Endothelial cell of hepatic sinusoid (primary cell): ENCODE results near the gene MTMR1.

Experiments
- in situ Hi-C: cut with HindIII; loops from 2 replicates; pipeline ENCODE4 v1.10.0; 2017; ENCODE audit warnings: low sequenced_read_pairs

Gene MTMR1

DNA sequence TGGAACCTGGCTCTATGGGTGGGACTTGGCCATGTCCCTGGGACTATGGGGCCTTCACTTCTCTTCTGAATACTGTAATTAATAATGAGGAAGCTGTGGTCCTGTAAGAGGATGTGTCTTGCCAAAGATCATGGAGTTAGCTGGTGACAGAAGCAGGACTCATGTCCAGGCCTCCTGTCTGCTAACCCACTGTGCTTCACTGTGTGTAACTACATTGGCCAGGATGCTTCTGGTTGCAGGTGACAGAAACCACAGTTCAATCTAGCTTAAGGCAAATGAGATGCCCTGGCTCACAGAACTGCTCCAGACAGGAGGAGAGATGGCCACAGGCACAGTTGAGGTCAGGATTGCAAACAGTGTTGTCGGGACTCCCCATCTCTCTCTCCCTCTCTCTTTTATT lies 3.1 kb downstream of the MTMR1 start:
- in situ Hi-C loops, result no loop called here

DNA sequence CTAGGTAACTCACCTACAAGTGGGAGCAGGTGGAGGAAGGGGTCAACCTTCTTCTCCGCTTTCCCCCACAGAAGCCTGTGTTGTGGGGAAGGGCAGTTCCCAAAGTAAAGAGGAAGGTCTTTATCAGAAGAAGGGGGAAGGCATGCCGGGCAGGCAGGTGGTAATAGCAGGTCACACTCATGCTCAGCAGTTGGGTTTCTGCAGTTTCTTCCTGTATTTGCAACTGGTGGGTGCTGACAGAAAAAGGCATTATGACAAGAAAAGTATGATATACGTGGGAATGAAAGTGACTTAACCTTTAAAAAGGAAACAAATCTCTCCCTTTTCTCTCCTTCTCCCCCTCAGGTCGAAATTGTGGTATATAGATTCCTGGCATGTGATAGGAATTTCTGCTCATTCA lies 3.7 kb downstream of the MTMR1 start:
- in situ Hi-C loops, result no loop called here

DNA sequence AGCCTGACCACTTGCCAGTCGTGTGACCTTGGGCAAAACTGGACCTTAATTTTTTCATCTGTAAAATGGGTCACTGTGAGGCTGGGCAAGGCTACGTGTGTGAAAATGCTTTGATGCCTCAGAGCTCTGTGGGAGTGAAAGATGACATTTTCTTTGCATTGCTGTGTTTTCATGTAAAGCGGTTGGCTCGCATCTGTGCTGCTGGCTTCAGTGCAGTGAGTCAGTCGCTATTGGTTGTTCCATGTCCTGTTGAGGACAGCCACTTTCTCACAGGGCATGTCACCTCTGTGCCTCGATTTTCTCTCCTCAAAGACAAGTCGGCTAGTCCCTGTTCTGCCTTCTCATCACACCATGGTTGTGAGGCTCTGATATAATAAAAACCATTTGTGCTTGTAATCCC lies 4.4 kb downstream of the MTMR1 start:
- in situ Hi-C loops, result no loop called here

DNA sequence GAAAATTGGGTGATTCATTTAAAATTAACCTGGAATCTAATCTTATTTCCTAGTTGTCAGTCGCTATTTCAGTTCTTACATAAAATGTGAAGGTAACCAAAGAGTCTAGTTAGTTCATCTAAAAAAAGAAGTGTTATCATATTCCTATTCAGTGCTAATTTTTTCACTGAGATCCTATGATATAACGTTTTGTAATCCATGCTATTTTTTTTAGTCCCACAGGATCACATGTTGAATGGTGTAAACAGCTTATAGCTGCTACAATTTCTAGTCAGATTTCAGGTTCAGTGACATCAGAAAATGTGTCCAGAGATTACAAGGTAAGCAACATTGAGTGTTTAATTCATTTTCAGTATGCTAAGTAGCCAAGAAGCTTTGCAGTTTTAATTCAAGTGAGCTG lies 5.8 kb downstream of the MTMR1 start:
- in situ Hi-C loops, result no loop called here

DNA sequence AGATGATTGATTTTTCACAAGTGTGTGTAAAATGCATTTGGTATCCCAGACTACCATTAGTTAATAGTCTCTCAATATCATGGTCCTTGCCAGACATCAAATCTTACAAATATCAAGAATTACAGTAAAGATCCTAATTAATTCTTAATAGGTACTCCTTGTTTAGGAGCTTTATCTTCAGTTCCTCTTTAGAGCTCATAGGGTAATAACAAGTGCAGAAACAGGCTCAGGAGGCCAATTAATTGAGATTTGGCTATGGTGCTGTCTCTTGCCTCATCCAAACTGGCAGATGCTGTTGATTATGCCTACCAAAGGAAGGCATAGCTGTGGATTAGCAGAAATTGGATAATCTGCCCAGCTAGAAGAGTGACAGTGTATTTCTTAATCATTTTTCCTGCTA lies 6.9 kb downstream of the MTMR1 start:
- in situ Hi-C loops, result no loop called here

DNA sequence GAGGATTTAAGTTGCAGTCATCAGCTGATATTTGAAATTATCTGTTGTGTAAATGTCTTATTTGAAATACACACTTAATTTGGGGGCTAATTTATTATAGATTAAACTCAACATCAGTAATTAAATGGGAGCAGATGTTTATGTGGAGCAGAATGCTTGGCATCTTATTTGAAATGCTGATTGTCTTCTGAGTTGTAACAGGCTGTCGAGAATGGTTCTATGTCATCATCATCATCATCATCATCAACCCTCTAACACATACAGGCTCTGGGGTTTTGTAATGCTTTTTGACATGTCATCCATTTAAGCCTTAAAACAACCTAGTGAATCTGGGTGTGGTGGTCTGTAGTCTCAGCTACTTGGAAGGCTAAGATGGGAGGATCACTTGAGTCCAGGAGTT lies 8.2 kb downstream of the MTMR1 start:
- in situ Hi-C loops, result no loop called here

DNA sequence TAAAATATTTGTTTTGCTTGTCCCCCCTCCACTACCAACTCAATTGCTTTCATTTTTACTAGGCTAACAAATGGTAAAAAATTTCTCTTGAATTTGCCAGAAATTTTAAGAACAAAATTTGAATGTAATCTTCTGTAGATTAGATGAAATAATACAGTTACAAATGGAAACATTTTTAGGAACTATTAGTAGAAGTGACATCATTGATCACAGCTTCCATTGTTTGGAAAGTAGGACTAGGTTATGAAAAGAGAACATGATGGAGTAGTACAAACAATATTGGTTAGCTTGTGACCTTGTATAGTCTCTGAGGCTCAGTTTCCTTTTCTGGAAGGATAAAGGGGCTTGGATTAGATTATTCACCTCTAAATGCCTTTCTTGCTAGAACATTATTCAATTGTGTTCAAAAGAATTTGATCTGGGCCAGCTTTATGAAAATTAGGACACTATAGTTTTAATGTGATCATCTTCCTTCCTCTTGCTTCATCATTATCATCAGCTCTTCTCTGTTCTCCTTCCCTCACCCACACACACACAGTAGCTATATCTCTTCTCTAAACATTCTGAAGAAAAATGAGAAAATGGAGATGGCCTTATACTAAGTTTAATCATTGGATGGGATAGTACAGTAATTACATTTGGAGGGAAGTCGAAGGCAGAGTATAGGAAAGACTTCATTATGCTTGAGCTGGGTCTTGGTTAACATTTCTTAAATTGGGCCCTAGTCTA lies 9.9 kb downstream of the MTMR1 start:
- in situ Hi-C loops, result no loop called here

DNA sequence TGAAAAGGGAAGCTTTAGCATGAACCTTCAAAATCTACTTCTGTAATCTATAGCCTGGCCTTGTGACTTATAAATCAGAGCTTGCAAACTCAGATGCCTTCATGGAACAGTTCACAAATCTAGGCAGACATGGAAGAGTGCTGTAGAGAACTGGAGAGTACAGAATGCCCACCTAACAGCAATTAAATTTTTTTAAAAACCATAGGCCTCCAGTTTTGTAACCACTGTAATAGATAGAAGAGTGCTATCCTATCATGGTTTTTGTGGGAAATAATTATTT lies 10.4 kb downstream of the MTMR1 start:
- in situ Hi-C loops, result no loop called here

DNA sequence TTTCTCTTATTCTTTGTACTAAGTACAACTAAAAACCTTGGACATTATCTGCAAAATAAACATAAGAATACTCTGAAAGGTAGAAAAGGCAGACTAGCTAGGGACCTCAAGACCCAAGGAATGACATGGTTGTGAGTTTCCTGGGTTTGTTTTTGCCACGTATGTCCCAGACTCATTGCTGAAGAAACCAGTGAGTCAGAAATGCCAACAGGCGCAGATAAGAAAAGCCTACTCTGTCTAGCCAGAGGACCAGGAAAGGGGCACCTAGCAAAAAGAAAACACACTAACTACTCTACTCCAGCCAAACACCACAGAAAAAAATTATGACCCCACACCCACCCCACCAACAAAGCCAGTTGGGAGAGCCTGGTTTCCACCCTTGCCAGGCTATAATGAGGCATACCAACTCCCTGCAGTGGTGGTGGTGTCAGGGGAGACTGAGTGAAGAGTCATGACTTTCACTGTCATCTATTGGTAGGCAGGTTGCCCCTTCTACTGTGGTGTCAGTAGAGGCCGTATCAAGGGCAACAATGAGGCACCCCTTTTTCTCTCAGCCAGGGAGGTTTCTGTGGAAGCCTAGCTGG lies 10.9 kb downstream of the MTMR1 start:
- in situ Hi-C loops, result no loop called here

DNA sequence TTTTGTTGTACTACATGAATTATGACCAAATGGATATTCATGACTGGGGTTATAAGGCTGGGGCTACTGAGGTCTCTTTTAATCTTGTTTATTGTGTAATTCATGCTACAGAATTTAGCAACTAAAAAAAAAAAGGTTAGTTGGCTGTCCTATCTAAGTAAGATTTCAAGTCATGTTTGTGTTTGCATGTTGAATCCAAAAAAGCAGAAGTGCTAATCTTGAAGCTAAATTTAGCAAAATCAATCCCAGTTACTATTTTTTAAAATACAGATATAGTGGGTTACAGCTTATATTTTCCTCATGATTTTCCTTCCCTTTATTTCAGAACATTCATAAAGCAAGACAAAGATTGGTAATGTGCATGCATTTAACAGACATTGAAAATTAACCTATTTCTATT lies 19.4 kb downstream of the MTMR1 start:
- in situ Hi-C loops, result loop anchor here (5.0 kb wide), 1 partner anchor 65 kb away; no protein-coding TSS in a partner anchor

DNA sequence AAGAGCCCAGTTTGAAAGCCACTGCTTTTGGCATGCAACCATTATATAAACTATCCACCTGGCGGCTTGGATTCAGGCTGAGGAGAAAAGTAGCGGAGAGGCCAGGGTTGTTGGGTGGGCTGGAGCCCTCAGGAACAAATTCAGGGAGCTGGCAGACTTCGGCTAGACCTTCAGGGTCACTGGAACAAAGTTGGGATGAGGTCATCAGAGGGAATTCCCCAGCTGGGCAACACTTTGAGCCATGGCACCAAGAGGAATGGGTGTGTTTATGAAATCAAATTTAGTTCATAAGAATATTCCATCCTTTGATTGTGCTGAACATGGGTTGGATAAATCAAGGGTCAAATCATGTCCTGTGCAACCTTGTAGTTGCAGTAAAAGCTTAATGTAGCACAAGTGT lies 22.0 kb downstream of the MTMR1 start:
- in situ Hi-C loops, result no loop called here

DNA sequence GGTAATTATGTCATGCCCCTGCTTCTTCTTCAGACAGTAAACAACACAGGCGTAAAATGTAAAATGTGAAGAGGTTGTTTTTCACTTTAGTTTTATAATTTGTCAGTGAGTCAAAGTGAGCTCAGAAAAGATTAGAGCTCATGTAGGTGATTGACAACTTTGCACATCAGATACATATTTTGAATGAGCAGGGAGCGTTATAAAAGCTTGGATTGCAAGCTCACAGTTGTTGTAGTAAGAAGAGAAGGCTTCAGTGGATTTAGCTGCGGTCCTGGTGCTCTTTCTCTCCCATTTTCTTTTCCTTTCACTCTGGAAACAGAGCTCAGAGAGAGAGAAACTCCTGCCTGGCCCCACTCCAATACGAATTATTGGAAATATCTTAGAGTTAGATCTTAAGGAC lies 26.4 kb downstream of the MTMR1 start:
- in situ Hi-C loops, result no loop called here

DNA sequence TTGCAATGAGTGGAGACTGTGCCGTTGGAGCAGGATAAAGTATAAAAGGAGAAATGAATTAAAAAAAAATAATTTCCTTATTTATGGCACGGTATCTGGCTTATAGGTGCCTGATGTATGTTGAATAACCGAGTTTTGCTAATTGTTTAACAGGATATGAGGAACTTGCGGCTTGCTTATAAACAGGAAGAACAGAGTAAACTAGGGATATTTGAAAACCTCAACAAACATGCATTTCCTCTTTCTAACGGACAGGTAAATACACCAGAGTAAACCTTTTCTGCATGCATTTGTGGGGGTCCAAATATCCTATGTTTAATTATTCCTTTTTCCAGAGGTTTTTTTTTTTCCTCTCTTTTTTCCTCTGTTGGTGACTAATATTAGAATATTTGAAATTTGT lies 36.8 kb downstream of the MTMR1 start:
- in situ Hi-C loops, result no loop called here

DNA sequence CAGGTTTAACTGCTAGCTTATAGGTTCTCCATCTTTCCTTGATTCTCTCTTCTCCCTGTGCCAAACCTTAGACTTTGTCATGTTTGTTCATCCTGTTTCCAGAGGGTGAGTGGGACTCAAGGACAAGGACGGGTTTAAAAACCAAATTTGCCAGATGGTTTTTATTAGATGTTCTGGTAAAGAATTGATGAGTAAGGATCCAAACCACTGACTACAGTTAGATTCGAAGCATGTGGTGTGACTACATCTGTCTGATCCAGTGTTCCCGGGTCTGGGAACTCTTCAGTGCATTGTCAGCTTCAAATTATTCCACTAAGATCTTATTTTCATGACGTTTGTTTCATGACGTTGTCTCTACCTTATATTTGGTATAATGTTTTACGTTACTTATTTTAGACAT lies 37.5 kb downstream of the MTMR1 start:
- in situ Hi-C loops, result no loop called here

DNA sequence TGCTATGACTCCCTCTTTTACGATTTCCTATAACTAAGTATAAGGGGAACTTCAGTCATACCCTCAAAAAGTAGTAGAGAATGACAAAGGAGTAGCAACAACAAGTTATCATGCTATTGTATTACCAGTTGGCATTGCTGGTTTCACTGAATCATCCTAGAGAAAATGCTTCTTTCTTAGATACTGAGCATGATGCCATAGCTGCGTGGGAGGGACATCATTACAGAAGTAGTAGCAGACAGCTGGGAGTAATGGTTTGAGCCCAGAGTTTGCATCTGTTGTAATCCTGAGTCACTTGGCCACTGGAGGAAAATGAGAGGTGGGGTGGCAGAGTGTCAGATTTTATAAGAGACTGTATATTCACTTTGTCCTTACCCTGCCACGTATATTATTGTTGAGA lies 38.6 kb downstream of the MTMR1 start:
- in situ Hi-C loops, result no loop called here

DNA sequence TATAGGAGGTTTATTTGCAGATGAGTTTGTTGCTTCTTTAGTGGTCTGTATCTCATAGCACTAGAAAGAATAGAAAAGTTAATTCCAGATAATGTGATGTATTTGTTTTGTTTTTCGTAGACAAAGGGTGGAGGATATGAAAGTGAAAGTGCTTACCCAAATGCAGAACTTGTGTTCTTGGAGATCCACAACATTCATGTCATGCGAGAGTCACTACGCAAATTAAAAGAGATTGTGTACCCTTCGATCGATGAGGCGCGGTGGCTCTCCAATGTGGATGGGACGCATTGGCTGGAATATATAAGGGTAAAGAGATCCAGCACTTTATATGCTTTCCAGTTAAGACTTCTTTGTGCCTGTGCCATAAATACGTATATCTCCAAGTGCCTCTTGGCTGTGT lies 43.3 kb downstream of the MTMR1 start:
- in situ Hi-C loops, result no loop called here

DNA sequence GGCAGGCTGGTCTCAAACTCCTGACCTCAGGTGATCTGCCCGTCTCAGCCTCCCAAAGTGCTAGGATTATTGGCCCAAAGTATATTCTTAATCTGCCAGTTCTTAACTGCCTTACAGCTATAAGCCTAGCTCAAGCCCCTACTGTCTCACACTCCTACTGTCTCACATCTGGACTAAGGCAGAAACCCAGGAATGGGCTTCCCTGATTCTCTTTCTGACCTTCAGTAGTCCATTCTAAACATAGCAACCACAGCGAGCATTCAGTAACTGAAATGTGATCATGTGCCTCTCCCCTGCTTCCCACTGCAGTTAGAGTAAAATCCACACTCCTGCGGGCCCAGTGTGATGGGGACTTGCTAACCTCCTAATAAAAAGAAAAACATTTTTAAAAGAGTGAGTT lies 58.9 kb downstream of the MTMR1 start:
- in situ Hi-C loops, result no loop called here

DNA sequence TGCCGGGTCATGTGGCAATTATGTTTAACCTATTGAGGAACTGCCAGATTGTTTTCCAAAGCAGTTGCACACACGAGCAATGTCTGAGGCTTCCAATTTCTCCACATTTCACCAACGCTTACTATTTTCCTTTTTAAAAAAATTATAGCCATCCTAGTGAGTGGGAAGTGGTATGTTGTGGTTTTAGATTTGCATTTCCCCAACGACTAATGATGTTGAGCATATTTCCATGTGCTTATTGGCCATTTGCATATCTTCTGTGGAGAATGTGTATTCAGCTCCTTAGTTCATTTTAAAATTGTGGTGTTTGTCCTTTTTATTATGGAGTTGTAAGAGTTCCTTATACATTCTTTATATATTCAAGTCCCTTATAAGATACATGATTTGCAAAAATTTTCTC lies 60.2 kb downstream of the MTMR1 start:
- in situ Hi-C loops, result no loop called here

DNA sequence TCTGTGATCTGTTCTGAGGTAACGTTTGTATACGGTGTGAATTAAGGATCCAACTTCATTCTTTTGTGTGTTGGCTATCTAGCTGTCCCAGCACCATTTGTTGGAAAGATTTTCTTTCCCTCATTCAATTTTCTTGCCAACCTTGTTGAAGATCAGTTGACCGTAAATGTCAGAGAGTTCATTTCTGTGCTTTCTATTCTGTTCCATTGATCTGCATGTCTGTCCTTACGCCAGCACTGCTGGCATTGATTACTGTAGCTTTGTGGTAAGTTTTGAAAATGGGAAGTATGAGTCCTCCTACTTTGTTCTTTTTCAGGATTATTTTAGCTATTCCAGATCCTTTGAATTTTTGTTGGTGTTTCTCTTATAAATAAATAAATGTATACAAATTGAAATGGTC lies 60.8 kb downstream of the MTMR1 start:
- in situ Hi-C loops, result no loop called here

DNA sequence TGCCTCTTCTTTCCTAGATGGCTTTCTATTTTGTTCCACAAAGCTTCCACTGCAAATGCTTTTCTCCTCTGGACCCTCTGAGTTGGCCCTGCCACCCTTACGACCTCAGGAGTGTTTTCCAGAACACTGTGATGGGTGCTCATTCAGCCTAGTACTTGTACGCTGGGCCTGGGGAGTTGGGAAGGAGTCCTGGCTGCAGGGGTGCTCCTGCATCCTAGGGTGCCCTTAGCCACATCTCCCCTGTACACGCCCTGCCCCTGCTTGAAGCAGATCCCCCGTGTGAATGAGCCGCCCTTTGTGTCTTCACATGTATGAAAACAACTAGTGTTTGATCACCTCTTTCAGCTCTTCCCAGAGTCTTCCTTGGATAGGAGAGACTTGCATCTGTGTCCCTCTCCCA lies 64.2 kb downstream of the MTMR1 start:
- in situ Hi-C loops, result no loop called here

DNA sequence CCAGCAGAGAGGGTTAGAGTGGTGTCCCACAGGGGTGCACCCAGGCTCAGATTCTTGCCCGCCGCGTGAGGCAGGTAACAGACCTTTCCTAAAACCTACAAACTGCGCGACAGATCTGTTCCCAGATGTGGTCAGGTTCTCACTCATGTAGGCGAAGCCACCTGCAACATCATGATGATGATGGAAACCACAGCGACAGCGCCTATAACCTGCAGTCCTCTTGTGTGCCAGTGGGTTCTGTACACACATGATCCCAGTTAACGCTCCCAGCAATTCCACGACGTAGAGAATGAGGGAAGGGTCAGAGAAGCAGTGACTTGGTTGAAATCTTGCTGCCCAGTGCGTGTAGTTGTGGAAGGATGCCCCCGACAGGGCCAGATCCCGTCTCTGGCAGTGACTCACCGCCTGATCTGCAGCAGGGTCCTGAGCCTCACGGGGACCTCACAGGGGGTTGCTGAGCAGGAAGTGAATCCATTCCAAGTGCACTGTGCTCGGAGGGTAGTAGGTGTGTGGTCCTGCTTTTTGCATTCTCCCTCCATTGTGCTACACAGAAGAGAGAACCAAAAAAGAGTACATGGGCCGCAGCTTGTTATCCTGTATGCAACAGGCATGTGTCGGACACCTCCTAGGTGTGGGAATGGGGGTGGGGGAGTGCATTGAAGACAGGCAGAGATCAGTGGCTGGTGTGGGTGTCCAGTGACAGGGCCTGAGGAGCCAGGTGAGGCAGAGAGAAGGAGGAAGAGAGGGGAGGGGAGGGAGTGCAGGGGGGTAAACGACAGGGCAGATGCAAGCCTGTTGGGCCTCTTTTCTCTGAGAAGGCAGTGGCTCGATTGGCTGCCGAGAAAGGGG lies 66.6 kb downstream of the MTMR1 start:
- in situ Hi-C loops, result no loop called here

DNA sequence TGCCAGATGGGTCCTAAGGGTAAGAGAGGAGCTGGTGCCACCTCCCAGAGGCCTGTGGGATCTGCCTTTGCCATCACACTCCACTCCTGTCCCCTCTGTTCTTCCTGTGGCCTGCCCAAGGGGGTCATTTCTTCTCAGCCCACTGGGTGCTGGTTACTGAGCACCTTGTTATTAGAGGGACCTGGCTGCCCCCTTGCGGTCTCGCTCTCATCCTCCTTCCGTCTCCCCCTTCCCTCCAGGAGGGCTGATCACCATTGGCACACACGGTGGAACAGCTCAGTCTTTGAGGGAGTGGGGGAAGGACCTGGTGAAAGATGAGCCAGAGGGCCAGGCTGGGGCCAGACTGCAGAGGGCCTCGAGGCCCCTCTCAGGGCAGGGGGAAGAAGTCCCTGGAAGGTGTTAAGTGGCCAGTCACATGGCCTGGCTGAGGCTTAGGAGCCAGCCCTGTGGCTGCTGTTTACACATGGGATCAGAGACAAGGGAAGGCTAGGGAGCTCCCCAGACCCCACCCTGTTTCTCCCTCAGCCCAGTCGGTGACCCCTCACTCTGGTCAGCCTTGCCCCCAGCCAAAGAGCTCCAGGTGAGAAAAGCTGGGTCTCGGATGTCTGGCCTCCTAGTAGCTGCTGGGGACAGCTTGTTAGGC lies 68.1 kb downstream of the MTMR1 start:
- in situ Hi-C loops, result no loop called here
